Nasal cavity respiratory epithelium epithelial cell of viscerocranial mucosa (primary cell): ENCODE results near the gene KATNBL1. TPM values are rescaled to one million over a fixed set of nuclear protein-coding genes. Genes with fewer than 3 reads are reported as not detected.

Experiments used
- total RNA-seq: library from RNA; depleted of rRNA; stranded (reverse); fragments of >200 nt; gene quantifications from 2 replicates; pipeline ENCODE4 v1.2.3, GENCODE V29; 2014

Gene KATNBL1, protein sequence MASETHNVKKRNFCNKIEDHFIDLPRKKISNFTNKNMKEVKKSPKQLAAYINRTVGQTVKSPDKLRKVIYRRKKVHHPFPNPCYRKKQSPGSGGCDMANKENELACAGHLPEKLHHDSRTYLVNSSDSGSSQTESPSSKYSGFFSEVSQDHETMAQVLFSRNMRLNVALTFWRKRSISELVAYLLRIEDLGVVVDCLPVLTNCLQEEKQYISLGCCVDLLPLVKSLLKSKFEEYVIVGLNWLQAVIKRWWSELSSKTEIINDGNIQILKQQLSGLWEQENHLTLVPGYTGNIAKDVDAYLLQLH
- total RNA-seq = 49.9 and 57.9 TPM in 2 replicates

DNA sequence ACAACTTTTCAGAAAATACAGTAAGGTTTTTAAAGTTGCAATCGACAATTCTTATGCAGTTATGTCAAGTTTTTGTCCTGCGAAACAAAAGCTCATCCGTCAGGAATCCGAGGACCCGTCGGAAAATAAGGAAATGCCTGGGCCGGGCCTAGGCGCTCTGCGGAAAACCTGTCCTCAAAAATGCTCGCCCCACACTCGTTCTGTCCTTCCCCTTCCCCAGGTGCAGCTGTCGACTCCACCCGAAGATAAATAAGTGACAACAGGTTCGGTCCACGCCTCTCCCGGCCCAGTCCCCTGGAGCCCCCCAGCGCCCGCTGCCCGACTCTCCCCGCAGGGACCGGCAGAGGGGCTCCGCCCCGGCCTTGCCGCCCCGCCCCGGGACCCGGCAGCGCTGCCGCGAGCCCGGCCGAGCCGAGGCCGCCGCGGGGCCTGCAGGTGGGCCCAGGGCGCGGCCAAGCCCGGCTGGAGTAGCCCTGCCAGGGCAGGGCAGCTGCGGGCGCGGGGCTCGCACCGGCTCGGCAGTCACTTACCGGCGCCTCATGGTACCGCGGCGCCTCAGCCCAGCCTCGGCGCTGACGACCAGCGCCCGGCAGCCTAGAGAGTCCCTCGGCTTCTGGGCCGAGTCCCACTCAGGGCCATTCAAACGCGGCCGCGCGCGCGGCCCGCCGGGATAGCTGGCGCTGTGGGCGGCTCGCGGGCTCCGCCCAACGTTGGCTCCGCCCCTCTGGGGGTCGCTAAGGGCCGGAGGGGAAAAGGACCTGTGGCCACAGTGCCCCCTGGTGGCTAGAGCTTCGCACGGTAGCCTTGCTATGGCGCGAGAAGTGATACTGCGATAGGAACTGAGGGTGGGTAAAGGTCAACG is at the start of gene KATNBL1:
Gene KATNBL1 (minus strand): TSS at position 676 of the 862 bp plus-strand sequence. CDS start 46,420 bp downstream, outside the sequence.

DNA sequence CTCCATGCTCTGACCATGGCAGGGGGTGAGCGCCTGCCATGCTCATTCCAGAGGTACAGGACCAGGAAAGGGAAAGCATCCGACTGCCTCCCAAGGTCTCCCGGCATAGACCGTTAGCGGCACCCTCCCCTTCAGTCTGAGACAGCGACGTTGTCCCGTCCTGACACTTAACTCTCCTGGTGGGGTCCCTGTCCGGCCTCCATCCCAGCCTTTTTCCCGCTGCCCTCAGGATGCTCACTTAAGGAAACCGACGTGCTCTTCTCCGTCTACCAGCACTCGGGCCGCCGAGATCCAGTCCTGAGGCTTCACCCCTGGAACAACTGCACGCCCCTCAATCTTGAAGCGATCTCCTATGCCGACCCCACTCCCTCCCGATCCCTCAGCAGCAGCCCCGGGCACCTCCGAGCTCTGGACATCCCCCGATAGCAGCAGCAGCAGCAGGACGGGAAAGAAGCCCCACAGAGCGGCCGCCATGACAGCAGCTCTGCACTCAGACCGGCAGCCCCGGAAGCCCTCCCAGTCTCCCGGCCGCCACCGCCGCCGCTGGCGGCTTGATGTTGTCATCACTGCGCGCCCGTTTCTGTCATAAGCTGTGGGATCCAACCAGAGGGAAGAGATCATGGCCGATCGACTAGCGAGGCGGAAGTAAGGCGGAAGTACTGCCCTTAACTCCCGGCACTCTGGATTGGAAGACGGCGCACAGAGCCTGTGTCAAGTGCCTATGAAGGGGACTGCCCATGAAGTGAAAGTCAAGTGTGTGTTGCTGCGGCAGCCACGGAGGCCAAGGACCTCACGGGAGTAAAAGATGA is 108.3 kb downstream of the KATNBL1 start, which contains the start of the genes EMC7 and PGBD4:
Gene EMC7 (minus strand): TSS at position 497 of the 809 bp plus-strand sequence. CDS start 23 bp downstream, at position 474.
Gene PGBD4 (plus strand): TSS at position 718 of the 809 bp plus-strand sequence. CDS start 449 bp downstream, outside the sequence.

Other genes with a start within 250 kb of the KATNBL1 start
- gene CHRM5, start 241.6 kb downstream of the KATNBL1 start, total RNA-seq = not detected in 2 replicates
- gene AVEN, start 170.9 kb downstream of the KATNBL1 start, total RNA-seq = 21.1 and 40.7 TPM in 2 replicates
- gene EMC7, start 108.2 kb downstream of the KATNBL1 start, total RNA-seq = 50.2 and 60.1 TPM in 2 replicates
- 2.4 and 2.7 TPM in 2 replicates for gene PGBD4, start 108.0 kb downstream of the KATNBL1 start, total RNA-seq
- gene EMC4, start 14.9 kb upstream of the KATNBL1 start, total RNA-seq = 131 and 198 TPM in 2 replicates
- gene SLC12A6, start 127.7 kb upstream of the KATNBL1 start, total RNA-seq = 24.3 and 60.5 TPM in 2 replicates
- 122 and 168 TPM in 2 replicates for gene NOP10, start 133.0 kb upstream of the KATNBL1 start, total RNA-seq
- gene NUTM1, start 133.2 kb upstream of the KATNBL1 start, total RNA-seq = not detected in 2 replicates
- 4.8 and 9.9 TPM in 2 replicates for gene LPCAT4, start 157.1 kb upstream of the KATNBL1 start, total RNA-seq
- 12.0 and 21.2 TPM in 2 replicates for gene GOLGA8A, start 227.7 kb upstream of the KATNBL1 start, total RNA-seq